SK-N-SH (cell line): Measurements from ENCODE around the gene LRRFIP2. TPM values are rescaled to one million over a fixed set of nuclear protein-coding genes. Genes with fewer than 3 reads are reported as not detected.
A peak's percentile ranks its signal among the peaks of the same experiment; 100 is the strongest.

Experiments used
- CTCF ChIA-PET: fragments of 300-600, 350-600 bp; formaldehyde crosslinking; extraction: SDS; loops from one replicate; lab custom pipeline; 2021; lab: Yijun Ruan, JAX
- POLR2A ChIA-PET: fragments of 350-600 bp; sonication (Branson Sonifier 250); formaldehyde crosslinking; extraction: SDS; loops from one replicate; lab custom pipeline; 2020; ENCODE audit warnings: antibody characterized with exemption, inconsistent platforms; lab: Yijun Ruan, JAX
- DNase-seq: peaks from one replicate; pipeline ENCODE4 v3.0.0; 2012
- H2AFZ ChIP-seq: fragments of 200-600 bp; sonication (generic); 2 replicates; pipeline ENCODE4 v1.8.1; 2016; ENCODE audit warnings: antibody characterized with exemption, mild to moderate bottlenecking, low read depth
- H3F3A ChIP-seq: fragments of 200-600 bp; sonication (generic); replicated peaks from 2 replicates; pipeline ENCODE3; 2016; ENCODE audit warnings: antibody characterized with exemption, mild to moderate bottlenecking; ENCODE audit not compliant: insufficient read depth
- H3K27ac ChIP-seq, 2 experiments: fragments of 200-500 bp in 1 of 2; fragments of 200-600 bp in 1 of 2; sonication (Bioruptor generic) in 1 of 2; sonication (generic), shearing (Covaris generic) in 1 of 2; 2 replicates each; pipeline versions ENCODE4 v1.5.1 to v1.6.1; 2014 to 2016; ENCODE audit warnings: low read depth in 2 of 2, inconsistent platforms in 1 of 2, low read length in 1 of 2, mild to moderate bottlenecking in 1 of 2, mixed read lengths in 1 of 2
- H3K27me3 ChIP-seq: fragments of 200-600 bp; sonication (generic), shearing (Covaris generic); 2 replicates; pipeline ENCODE4 v1.6.1; 2016; ENCODE audit warnings: mixed run types; ENCODE audit not compliant: insufficient read depth
- H3K36me3 ChIP-seq, 2 experiments: fragments of 200-500 bp in 1 of 2; fragments of 200-600 bp in 1 of 2; sonication (Bioruptor generic) in 1 of 2; sonication (generic) in 1 of 2; replicated peaks in 1 of 2; 2 replicates each; pipeline versions ENCODE3 to v1.5.1; 2014 to 2016; ENCODE audit warnings: low read length in 1 of 2, mild to moderate bottlenecking in 1 of 2; ENCODE audit not compliant: insufficient read depth in 2 of 2, control insufficient read depth in 1 of 2
- H3K4me1 ChIP-seq, 2 experiments: fragments of 200-500 bp in 1 of 2; fragments of 200-600 bp in 1 of 2; sonication (Bioruptor generic) in 1 of 2; sonication (generic), shearing (Covaris generic) in 1 of 2; 2 replicates each; pipeline versions ENCODE4 v1.5.1 to v1.6.1; 2014 to 2016; ENCODE audit warnings: low read depth in 1 of 2, low read length in 1 of 2, mixed run types in 1 of 2; ENCODE audit not compliant: insufficient read depth in 2 of 2, control insufficient read depth in 1 of 2
- H3K4me2 ChIP-seq: fragments of 200-600 bp; sonication (generic), shearing (Covaris generic); 2 replicates; pipeline ENCODE4 v1.6.1; 2017; ENCODE audit warnings: mixed run types
- H3K4me3 ChIP-seq, 2 experiments: fragments of 200-500 bp in 1 of 2; fragments of 200-600 bp in 1 of 2; sonication (Bioruptor generic) in 1 of 2; sonication (generic), shearing (Covaris generic) in 1 of 2; 2 replicates each; pipeline versions ENCODE4 v1.5.1 to v1.8.1; 2014 to 2016; ENCODE audit warnings: low read depth in 2 of 2, inconsistent platforms in 1 of 2, low read length in 1 of 2, mild to moderate bottlenecking in 1 of 2, mixed read lengths in 1 of 2, moderate library complexity in 1 of 2
- H3K79me2 ChIP-seq: fragments of 200-600 bp; sonication (generic); 2 replicates; pipeline ENCODE4 v1.8.1; 2017; ENCODE audit warnings: mild to moderate bottlenecking; ENCODE audit not compliant: insufficient read depth
- H3K9ac ChIP-seq: fragments of 200-600 bp; sonication (generic); 2 replicates; pipeline ENCODE4 v1.6.1; 2017; ENCODE audit warnings: mixed run types
- H3K9me2 ChIP-seq: fragments of 200-600 bp; sonication (generic); 2 replicates; pipeline ENCODE4 v1.6.1; 2017; ENCODE audit warnings: mixed run types
- H3K9me3 ChIP-seq: fragments of 200-600 bp; sonication (generic); 2 replicates; pipeline ENCODE4 v1.6.1; 2017; ENCODE audit warnings: mixed run types, mild to moderate bottlenecking, moderate library complexity
- H4K20me1 ChIP-seq: fragments of 200-600 bp; sonication (generic); 2 replicates; pipeline ENCODE4 v1.6.1; 2017; ENCODE audit warnings: mild to moderate bottlenecking, mixed run types; ENCODE audit not compliant: insufficient read depth
- CTCF ChIP-seq: fragments of 200-600 bp; sonication (generic); IDR thresholded peaks from 2 replicates; pipeline ENCODE4 v1.6.1; 2017; ENCODE audit warnings: antibody characterized with exemption, mild to moderate bottlenecking, moderate library complexity
- GABPA ChIP-seq: IDR thresholded peaks from 2 replicates; pipeline ENCODE4 v1.4.0; 2012; ENCODE audit warnings: low read depth, mild to moderate bottlenecking
- GATA2 ChIP-seq: sonication (generic); formaldehyde crosslinking; IDR thresholded peaks from 2 replicates; pipeline ENCODE4 v1.5.0; 2020; ENCODE audit warnings: mild to moderate bottlenecking, missing genetic modification reagents
- JUND ChIP-seq: IDR thresholded peaks from 2 replicates; pipeline ENCODE4 v1.4.0; 2012
- MAX ChIP-seq: IDR thresholded peaks from 2 replicates; pipeline ENCODE4 v1.4.0; 2012; ENCODE audit warnings: low read depth
- RCOR1 ChIP-seq: fragments of 150-350 bp; IDR thresholded peaks from 2 replicates; pipeline ENCODE4 v1.6.1; 2017; ENCODE audit warnings: antibody characterized with exemption, low read length
- REST ChIP-seq: IDR thresholded peaks from 2 replicates; pipeline ENCODE4 v1.6.1; 2012; ENCODE audit warnings: mild to moderate bottlenecking, low read depth, low read length, moderate library complexity
- RFX5 ChIP-seq: IDR thresholded peaks from 2 replicates; pipeline ENCODE4 v1.6.1; 2012; ENCODE audit warnings: mild to moderate bottlenecking, improper control_type of control experiment, low read length
- SMC3 ChIP-seq: IDR thresholded peaks from 2 replicates; pipeline ENCODE4 v1.6.1; 2012; ENCODE audit warnings: low read depth, low read length, improper control_type of control experiment
- TCF12 ChIP-seq: IDR thresholded peaks from 2 replicates; pipeline ENCODE4 v1.4.0; 2012
- USF1 ChIP-seq: IDR thresholded peaks from 2 replicates; pipeline ENCODE4 v1.4.0; 2012; ENCODE audit warnings: low read depth, borderline replicate concordance
- WGBS: methylation state at CpG from one replicate; pipeline ENCODE4 v1.1.6; 2017; ENCODE audit warnings: low lambda C conversion rate; 5-methylcytosine and 5-hydroxymethylcytosine counted together
- polyA plus RNA-seq, 3 experiments: library from polyadenylated mRNA; depleted of rRNA; stranded (reverse); fragments of >200 nt; gene quantifications; 2 replicates each; pipeline ENCODE4 v1.2.3, GENCODE V29; 2012

The LRRFIP2 gene
- polyA plus RNA-seq, 1 of the 3 experiments (the other 2 are of a cell fraction) = 27.2 TPM

- Histone ChIP-seq H3F3A (peaks cover 4% of the 10 kb centered on the region), H3K9ac (no peak overlapping the region), H3K36me3 (no peaks in the 10 kb centered on the region), H3K27ac (peak overlapping the region in 1 of 2 experiments; percentile 43; a peak in 1 of 4 replicates), H3K79me2 (no peaks in the 10 kb centered on the region), H3K4me2 (no peak overlapping the region)
- WGBS = 90% methylated on average over 2 of the region's 2 CpGs
- POLR2A ChIA-PET = no interaction called here
- TF ChIP-seq CTCF = no peak
- no peak for TF ChIP-seq SMC3
- TF ChIP-seq GABPA = no peak
- no peak for TF ChIP-seq RCOR1
- TF ChIP-seq GATA2 (CRISPR knock-in tag) = no peak
- no peak for TF ChIP-seq JUND
- TF ChIP-seq USF1 = no peak
- TF ChIP-seq MAX = no peak
- no peak for TF ChIP-seq TCF12
- TF ChIP-seq RFX5 = no peak
- no peak for TF ChIP-seq REST
- TF ChIP-seq, all 33 proteins: peak for 0
- no peak for DNase-seq
- Histone ChIP-seq H2AFZ (no peak overlapping the region), H3K27me3 (no peaks in the 10 kb centered on the region), H3K4me3 (no peak overlapping the region), H3K9me3 (no peaks in the 10 kb centered on the region), H3K9me2 (no peaks in the 10 kb centered on the region), H4K20me1 (no peaks in the 10 kb centered on the region), H3K4me1 (0 out of 4 replicates have a peak, but pooled peaks cover 0 to 6% of the 10 kb centered on the region in 2 experiments)
- CTCF ChIA-PET = no interaction called here
These were observed 24.2 kb upstream of the LRRFIP2 start for GRCh38 chr3:37198547-37198946.
